Measurements from ENCODE around the gene MAPK4.

Gene MAPK4

GRCh38 chr18:50750546-50750945 lies 190.7 kb downstream of the MAPK4 start:
- TF ChIP-seq, protein P1, sequence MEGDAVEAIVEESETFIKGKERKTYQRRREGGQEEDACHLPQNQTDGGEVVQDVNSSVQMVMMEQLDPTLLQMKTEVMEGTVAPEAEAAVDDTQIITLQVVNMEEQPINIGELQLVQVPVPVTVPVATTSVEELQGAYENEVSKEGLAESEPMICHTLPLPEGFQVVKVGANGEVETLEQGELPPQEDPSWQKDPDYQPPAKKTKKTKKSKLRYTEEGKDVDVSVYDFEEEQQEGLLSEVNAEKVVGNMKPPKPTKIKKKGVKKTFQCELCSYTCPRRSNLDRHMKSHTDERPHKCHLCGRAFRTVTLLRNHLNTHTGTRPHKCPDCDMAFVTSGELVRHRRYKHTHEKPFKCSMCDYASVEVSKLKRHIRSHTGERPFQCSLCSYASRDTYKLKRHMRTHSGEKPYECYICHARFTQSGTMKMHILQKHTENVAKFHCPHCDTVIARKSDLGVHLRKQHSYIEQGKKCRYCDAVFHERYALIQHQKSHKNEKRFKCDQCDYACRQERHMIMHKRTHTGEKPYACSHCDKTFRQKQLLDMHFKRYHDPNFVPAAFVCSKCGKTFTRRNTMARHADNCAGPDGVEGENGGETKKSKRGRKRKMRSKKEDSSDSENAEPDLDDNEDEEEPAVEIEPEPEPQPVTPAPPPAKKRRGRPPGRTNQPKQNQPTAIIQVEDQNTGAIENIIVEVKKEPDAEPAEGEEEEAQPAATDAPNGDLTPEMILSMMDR (IDR thresholded peaks at IDR 0.05; ENCODE audit: insufficient read depth, missing control alignments) = no peak
- DNase-seq (ENCODE audit: insufficient read length, low spot score) = no peak
- FAIRE-seq = no peak

DNA sequence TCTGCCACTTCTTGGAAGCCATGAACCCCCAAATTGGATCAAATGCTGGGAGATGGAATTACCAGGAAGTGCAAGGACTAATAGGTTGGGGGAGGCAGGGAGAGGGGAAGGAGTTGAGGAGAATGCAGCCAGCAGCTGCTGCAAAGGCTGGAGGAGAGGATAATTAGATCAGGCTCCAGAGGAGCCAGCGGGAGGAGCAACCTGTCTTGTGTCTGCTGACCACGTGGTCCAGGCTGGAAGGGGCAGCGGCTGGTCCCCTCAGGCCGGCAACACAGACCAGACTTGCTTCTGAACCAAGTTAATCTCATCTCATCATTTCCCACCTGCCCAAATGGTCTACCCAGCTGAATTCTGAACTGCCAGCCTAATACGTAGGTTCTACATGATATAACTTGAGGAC lies 191.6 kb downstream of the MAPK4 start:
- FAIRE-seq (no peak), DNase-seq (ENCODE audit: insufficient read length, low spot score) (no peak)
- TF ChIP-seq, protein P1 (IDR thresholded peaks at IDR 0.05; ENCODE audit: insufficient read depth, missing control alignments) = no peak

DNA sequence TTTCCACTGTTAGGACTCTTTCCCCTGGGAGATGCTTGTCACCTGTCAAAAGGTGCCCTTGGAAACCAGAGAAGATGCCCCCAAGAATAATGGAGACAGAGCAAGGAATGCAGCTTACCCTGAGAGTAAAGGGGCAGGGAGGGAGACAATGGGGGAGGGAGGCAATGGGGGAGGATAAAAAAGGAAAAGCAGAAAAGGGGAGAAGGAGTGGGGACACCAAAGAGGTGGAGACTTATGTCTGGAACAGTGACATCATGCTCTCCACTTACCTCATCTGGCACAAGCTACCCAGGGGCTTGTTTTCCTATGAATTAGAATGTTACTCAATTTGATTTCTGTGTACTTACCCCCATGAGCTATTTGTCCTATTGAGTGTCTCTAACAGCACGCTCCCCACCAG lies 192.1 kb downstream of the MAPK4 start:
- FAIRE-seq = no peak
- DNase-seq (ENCODE audit: insufficient read length, low spot score) = no peak
- TF ChIP-seq, protein P1 (IDR thresholded peaks at IDR 0.05; ENCODE audit: insufficient read depth, missing control alignments) = no peak

DNA sequence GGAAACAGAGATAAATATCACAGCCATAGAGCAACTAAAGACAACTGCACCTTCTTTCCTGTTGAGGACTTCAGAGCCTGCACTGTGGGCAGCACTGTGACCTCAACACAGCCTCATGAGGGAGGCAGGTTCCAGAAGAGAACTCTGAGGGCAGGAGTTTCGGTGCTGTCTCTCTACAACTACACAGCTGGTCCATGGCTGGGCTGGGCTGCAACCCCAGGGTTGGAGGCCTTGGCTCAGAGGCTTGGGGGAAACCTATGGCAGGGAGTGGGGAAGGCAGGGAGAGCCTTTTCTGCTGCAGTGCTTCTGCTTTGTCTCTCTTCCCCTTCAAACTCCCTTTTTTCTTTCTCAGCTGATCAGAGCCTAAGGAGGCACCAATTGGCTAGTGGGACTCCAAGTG lies 193.4 kb downstream of the MAPK4 start:
- FAIRE-seq = no peak
- TF ChIP-seq, protein P1 (IDR thresholded peaks at IDR 0.05; ENCODE audit: insufficient read depth, missing control alignments) = no peak
- no peak for DNase-seq (ENCODE audit: insufficient read length, low spot score)

GRCh38 chr18:50754297-50754696 lies 194.4 kb downstream of the MAPK4 start:
- no peak for FAIRE-seq
- TF ChIP-seq, protein P1 (IDR thresholded peaks at IDR 0.05; ENCODE audit: insufficient read depth, missing control alignments) = no peak

DNA sequence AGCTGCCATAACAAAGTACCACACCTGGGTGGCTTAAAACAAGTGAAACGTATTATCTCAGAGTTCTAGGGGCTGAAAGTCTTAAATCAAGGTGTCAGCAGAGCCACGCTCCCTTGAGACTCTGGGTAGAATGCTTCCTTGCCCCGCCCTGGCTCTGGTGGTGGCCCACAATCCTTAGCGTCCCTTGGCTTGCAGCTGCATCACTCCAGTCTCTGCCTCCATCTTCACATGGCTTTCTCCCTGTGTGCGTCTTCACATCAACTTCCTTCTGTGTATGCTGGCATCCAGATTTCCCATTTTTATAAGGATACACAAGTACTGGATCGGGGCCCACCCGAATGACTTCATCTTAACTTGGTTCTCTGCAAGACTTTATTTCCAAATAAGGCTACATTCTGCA lies 197.5 kb downstream of the MAPK4 start:
- FAIRE-seq = no peak
- TF ChIP-seq, protein P1 (IDR thresholded peaks at IDR 0.05; ENCODE audit: insufficient read depth, missing control alignments) = no peak

More at GRCh38 chr18:50754297-50754696, 194.4 kb downstream of the MAPK4 start:
- no peak for DNase-seq (ENCODE audit: insufficient read length, low spot score)

GRCh38 chr18:50769463-50769862 lies 209.6 kb downstream of the MAPK4 start:
- TF ChIP-seq, protein P1 (IDR thresholded peaks at IDR 0.05; ENCODE audit: insufficient read depth, missing control alignments) = no peak
- no peak for FAIRE-seq
- DNase-seq (ENCODE audit: insufficient read length, low spot score) = no peak

More for the DNA sequence above, 197.5 kb downstream of the MAPK4 start:
- DNase-seq (ENCODE audit: insufficient read length, low spot score) = no peak

Data from D721Med (cell line).